ENCODE results near the gene OR8B8. TPM values are rescaled to one million over a fixed set of nuclear protein-coding genes. Genes with fewer than 3 reads are reported as not detected.

OR8B8 gene
- total RNA-seq, 1 donor from 2014 or later = not detected

DNA sequence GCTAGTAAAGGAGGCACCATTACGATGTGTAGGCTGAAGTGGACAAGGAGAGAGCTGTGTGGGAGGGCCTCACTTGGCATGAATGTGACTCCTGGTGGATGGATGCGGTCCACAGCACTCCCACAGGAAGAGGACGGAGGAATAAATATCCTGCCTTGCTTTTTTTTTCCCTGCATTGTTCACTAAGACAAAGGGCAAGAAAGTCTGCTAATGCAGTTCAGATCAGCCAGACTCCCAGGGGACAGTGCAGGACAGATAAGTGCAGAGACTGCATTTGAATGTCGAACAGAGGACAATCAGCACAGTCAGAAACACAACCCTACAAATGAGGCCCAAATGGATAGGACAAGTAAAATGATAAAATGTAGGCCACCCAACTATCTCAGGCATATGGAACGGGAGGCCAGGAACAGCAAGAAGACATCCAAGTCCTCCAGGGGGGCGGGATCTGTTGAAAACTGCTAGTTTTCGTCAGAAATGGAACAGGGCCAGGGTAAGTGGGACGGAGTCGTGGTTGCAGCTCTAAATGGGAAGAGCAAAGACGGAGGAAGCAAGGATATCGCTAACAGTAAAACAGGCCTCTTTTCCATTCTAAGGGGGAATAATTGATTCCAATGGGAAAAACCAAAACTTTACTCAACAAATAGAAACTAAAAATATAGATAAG is 25.2 kb upstream of the OR8B8 start:
- H3K27me3 ChIP-seq = no peaks in the 10 kb centered on the region
- H3K4me1 ChIP-seq = no peaks in the 10 kb centered on the region
- no peak overlapping the region for H3K4me3 ChIP-seq
- TF ChIP-seq, protein P1, sequence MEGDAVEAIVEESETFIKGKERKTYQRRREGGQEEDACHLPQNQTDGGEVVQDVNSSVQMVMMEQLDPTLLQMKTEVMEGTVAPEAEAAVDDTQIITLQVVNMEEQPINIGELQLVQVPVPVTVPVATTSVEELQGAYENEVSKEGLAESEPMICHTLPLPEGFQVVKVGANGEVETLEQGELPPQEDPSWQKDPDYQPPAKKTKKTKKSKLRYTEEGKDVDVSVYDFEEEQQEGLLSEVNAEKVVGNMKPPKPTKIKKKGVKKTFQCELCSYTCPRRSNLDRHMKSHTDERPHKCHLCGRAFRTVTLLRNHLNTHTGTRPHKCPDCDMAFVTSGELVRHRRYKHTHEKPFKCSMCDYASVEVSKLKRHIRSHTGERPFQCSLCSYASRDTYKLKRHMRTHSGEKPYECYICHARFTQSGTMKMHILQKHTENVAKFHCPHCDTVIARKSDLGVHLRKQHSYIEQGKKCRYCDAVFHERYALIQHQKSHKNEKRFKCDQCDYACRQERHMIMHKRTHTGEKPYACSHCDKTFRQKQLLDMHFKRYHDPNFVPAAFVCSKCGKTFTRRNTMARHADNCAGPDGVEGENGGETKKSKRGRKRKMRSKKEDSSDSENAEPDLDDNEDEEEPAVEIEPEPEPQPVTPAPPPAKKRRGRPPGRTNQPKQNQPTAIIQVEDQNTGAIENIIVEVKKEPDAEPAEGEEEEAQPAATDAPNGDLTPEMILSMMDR (IDR thresholded peaks at IDR 0.05) = no peak
- no peaks in the 10 kb centered on the region for H3K36me3 ChIP-seq
- H3K27ac ChIP-seq = no peak overlapping the region
- H3K9me3 ChIP-seq = no peaks in the 10 kb centered on the region
- DNase-seq (ENCODE audit: low spot score in 2 of 2) = no peak
- intact Hi-C loops (cut with DNase I) = no loop called here

DNA sequence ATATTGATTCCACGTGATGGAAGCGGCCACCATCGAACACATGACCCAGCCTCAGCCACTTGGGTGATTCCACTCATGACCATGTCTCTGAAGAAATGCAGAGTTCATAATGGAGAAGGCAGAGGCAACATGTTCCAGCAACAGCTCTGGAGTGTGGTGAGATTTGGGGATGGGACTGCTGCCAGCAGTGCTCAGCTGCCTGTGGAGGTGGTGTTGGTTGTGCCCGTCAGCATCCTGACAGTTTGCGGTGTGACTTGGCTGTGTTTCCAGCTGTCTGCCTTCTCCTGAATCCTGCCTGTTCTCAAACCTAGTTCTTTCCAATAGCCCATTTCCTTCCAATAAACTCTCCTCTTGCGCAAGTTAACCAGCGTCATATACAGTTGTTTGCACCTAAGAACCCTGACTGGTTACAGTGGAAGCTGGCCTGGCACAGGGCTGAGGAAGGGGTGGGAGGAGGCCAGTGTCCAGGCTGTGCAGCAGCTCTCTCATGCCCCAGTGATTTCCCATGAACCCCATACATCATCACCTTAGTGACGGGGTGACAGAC is 22.0 kb upstream of the OR8B8 start:
- no peak overlapping the region for H3K27ac ChIP-seq
- H3K9me3 ChIP-seq = no peaks in the 10 kb centered on the region
- TF ChIP-seq, protein P1 (IDR thresholded peaks at IDR 0.05) = no peak
- intact Hi-C loops (cut with DNase I) = no loop called here
- H3K27me3 ChIP-seq = no peaks in the 10 kb centered on the region
- no peak overlapping the region for H3K4me3 ChIP-seq
- DNase-seq (ENCODE audit: low spot score in 2 of 2) = no peak
- no peaks in the 10 kb centered on the region for H3K36me3 ChIP-seq
- H3K4me1 ChIP-seq = no peaks in the 10 kb centered on the region

DNA sequence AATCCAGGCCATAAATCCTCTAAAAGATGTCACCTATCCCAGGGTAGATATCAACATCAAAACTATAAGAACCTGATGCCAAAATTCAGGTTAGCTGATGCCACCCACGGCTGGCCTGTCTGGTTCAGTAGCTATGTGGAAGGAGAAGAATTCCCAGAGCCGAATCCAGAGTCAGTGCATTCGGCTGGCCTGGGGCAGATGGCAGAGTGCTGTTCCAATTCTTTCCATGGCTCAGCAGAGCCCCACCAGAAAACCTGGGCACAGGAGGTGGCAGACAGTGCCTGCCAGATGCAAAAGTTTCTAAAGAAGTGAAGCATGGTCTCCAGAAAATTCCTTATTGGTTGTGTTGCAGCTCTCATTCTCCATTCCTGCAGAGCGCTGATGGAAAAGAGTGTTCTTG is 19.9 kb upstream of the OR8B8 start:
- DNase-seq (ENCODE audit: low spot score in 2 of 2) = no peak
- Histone ChIP-seq H3K27ac (no peak overlapping the region), H3K4me1 (no peaks in the 10 kb centered on the region), H3K27me3 (no peaks in the 10 kb centered on the region), H3K4me3 (no peak overlapping the region), H3K36me3 (no peaks in the 10 kb centered on the region), H3K9me3 (no peaks in the 10 kb centered on the region)
- TF ChIP-seq, protein P1 (IDR thresholded peaks at IDR 0.05) = no peak
- intact Hi-C loops (cut with DNase I) = no loop called here

DNA sequence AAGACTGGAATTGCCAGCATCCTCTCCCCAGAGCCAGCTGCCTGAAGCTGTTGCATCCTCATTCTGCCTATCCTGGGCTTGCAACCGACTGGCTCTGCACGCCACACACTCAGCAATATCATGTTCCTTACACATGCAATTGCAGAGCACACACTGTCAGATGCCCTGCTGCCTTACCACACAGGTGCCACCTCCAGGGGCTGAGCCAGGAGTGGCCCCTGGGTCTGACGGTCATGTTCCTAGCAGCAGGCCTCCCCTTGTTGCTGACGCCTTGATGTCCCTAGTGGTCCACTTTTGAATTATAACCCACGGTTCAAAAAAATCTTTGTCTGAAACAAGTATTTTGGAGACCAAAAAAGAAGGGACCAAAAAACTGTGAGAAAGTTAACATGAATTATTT is 18.5 kb upstream of the OR8B8 start:
- Histone ChIP-seq H3K27ac (no peak overlapping the region), H3K36me3 (no peaks in the 10 kb centered on the region), H3K9me3 (no peaks in the 10 kb centered on the region), H3K27me3 (no peaks in the 10 kb centered on the region), H3K4me3 (no peak overlapping the region), H3K4me1 (no peaks in the 10 kb centered on the region)
- intact Hi-C loops (cut with DNase I) = no loop called here
- no peak for DNase-seq (ENCODE audit: low spot score in 2 of 2)
- TF ChIP-seq, protein P1 (IDR thresholded peaks at IDR 0.05) = no peak

DNA sequence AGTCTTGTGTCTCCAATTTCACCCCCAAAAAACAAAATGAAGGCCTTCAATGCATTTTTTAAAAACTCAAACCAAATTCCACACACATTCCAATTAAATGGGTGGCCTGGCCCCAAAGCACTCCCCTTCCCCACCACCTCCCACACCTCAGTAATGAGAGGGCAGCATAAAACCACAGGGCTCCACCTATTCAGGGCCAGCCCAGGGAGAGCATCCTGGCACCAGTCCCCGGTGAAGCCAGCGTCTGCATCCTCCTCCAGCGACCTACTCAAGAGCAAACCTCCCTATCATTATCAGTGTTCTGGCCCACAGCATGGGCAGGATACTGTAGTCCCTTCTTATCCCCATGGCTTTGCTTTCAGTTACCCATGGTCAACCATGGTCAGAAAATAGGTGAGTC is 17.8 kb upstream of the OR8B8 start:
- intact Hi-C loops (cut with DNase I) = no loop called here
- no peaks in the 10 kb centered on the region for H3K9me3 ChIP-seq
- no peaks in the 10 kb centered on the region for H3K36me3 ChIP-seq
- H3K4me3 ChIP-seq = no peak overlapping the region
- H3K27me3 ChIP-seq = no peaks in the 10 kb centered on the region
- DNase-seq (ENCODE audit: low spot score in 2 of 2) = no peak
- H3K4me1 ChIP-seq = no peaks in the 10 kb centered on the region
- TF ChIP-seq, protein P1 (IDR thresholded peaks at IDR 0.05) = no peak
- no peak overlapping the region for H3K27ac ChIP-seq

Data from ascending aorta (tissue), 2 donors.